SK-N-SH (cell line): ENCODE measurements around the gene OBI1. TPM values are rescaled to one million over a fixed set of nuclear protein-coding genes. Genes with fewer than 3 reads are reported as not detected.

Experiments used
- CTCF ChIA-PET: fragments of 300-600, 350-600 bp; formaldehyde crosslinking; extraction: SDS; loops from one replicate; lab custom pipeline; 2021; lab: Yijun Ruan, JAX
- POLR2A ChIA-PET: fragments of 350-600 bp; sonication (Branson Sonifier 250); formaldehyde crosslinking; extraction: SDS; loops from one replicate; lab custom pipeline; 2020; ENCODE audit warnings: antibody characterized with exemption, inconsistent platforms; lab: Yijun Ruan, JAX
- DNase-seq: peaks from one replicate; pipeline ENCODE4 v3.0.0; 2012
- H2AFZ ChIP-seq: fragments of 200-600 bp; sonication (generic); 2 replicates; pipeline ENCODE4 v1.8.1; 2016; ENCODE audit warnings: antibody characterized with exemption, mild to moderate bottlenecking, low read depth
- H3F3A ChIP-seq: fragments of 200-600 bp; sonication (generic); replicated peaks from 2 replicates; pipeline ENCODE3; 2016; ENCODE audit warnings: antibody characterized with exemption, mild to moderate bottlenecking; ENCODE audit not compliant: insufficient read depth
- H3K27ac ChIP-seq, 2 experiments: fragments of 200-500 bp in 1 of 2; fragments of 200-600 bp in 1 of 2; sonication (Bioruptor generic) in 1 of 2; sonication (generic), shearing (Covaris generic) in 1 of 2; 2 replicates each; pipeline versions ENCODE4 v1.5.1 to v1.6.1; 2014 to 2016; ENCODE audit warnings: low read depth in 2 of 2, inconsistent platforms in 1 of 2, low read length in 1 of 2, mild to moderate bottlenecking in 1 of 2, mixed read lengths in 1 of 2
- H3K27me3 ChIP-seq: fragments of 200-600 bp; sonication (generic), shearing (Covaris generic); 2 replicates; pipeline ENCODE4 v1.6.1; 2016; ENCODE audit warnings: mixed run types; ENCODE audit not compliant: insufficient read depth
- H3K36me3 ChIP-seq, 2 experiments: fragments of 200-500 bp in 1 of 2; fragments of 200-600 bp in 1 of 2; sonication (Bioruptor generic) in 1 of 2; sonication (generic) in 1 of 2; replicated peaks in 1 of 2; 2 replicates each; pipeline versions ENCODE3 to v1.5.1; 2014 to 2016; ENCODE audit warnings: low read length in 1 of 2, mild to moderate bottlenecking in 1 of 2; ENCODE audit not compliant: insufficient read depth in 2 of 2, control insufficient read depth in 1 of 2
- H3K4me1 ChIP-seq, 2 experiments: fragments of 200-500 bp in 1 of 2; fragments of 200-600 bp in 1 of 2; sonication (Bioruptor generic) in 1 of 2; sonication (generic), shearing (Covaris generic) in 1 of 2; 2 replicates each; pipeline versions ENCODE4 v1.5.1 to v1.6.1; 2014 to 2016; ENCODE audit warnings: low read depth in 1 of 2, low read length in 1 of 2, mixed run types in 1 of 2; ENCODE audit not compliant: insufficient read depth in 2 of 2, control insufficient read depth in 1 of 2
- H3K4me2 ChIP-seq: fragments of 200-600 bp; sonication (generic), shearing (Covaris generic); 2 replicates; pipeline ENCODE4 v1.6.1; 2017; ENCODE audit warnings: mixed run types
- H3K4me3 ChIP-seq, 2 experiments: fragments of 200-500 bp in 1 of 2; fragments of 200-600 bp in 1 of 2; sonication (Bioruptor generic) in 1 of 2; sonication (generic), shearing (Covaris generic) in 1 of 2; 2 replicates each; pipeline versions ENCODE4 v1.5.1 to v1.8.1; 2014 to 2016; ENCODE audit warnings: low read depth in 2 of 2, inconsistent platforms in 1 of 2, low read length in 1 of 2, mild to moderate bottlenecking in 1 of 2, mixed read lengths in 1 of 2, moderate library complexity in 1 of 2
- H3K79me2 ChIP-seq: fragments of 200-600 bp; sonication (generic); 2 replicates; pipeline ENCODE4 v1.8.1; 2017; ENCODE audit warnings: mild to moderate bottlenecking; ENCODE audit not compliant: insufficient read depth
- H3K9ac ChIP-seq: fragments of 200-600 bp; sonication (generic); 2 replicates; pipeline ENCODE4 v1.6.1; 2017; ENCODE audit warnings: mixed run types
- H3K9me2 ChIP-seq: fragments of 200-600 bp; sonication (generic); 2 replicates; pipeline ENCODE4 v1.6.1; 2017; ENCODE audit warnings: mixed run types
- H3K9me3 ChIP-seq: fragments of 200-600 bp; sonication (generic); 2 replicates; pipeline ENCODE4 v1.6.1; 2017; ENCODE audit warnings: mixed run types, mild to moderate bottlenecking, moderate library complexity
- H4K20me1 ChIP-seq: fragments of 200-600 bp; sonication (generic); 2 replicates; pipeline ENCODE4 v1.6.1; 2017; ENCODE audit warnings: mild to moderate bottlenecking, mixed run types; ENCODE audit not compliant: insufficient read depth
- CTCF ChIP-seq: fragments of 200-600 bp; sonication (generic); IDR thresholded peaks from 2 replicates; pipeline ENCODE4 v1.6.1; 2017; ENCODE audit warnings: antibody characterized with exemption, mild to moderate bottlenecking, moderate library complexity
- ELF1 ChIP-seq: IDR thresholded peaks from 2 replicates; pipeline ENCODE4 v1.4.0; 2012
- FOSL2 ChIP-seq: IDR thresholded peaks from 2 replicates; pipeline ENCODE4 v1.4.0; 2012; ENCODE audit warnings: low read depth, mild to moderate bottlenecking, moderate library complexity, borderline replicate concordance
- RAD21 ChIP-seq: IDR thresholded peaks from 2 replicates; pipeline ENCODE4 v1.6.1; 2012; ENCODE audit warnings: mild to moderate bottlenecking, low read length
- RFX5 ChIP-seq: IDR thresholded peaks from 2 replicates; pipeline ENCODE4 v1.6.1; 2012; ENCODE audit warnings: mild to moderate bottlenecking, improper control_type of control experiment, low read length
- TAF1 ChIP-seq: IDR thresholded peaks from 2 replicates; pipeline ENCODE4 v1.6.1; 2012; ENCODE audit warnings: low read depth, mild to moderate bottlenecking, low read length, moderate library complexity, borderline replicate concordance
- USF1 ChIP-seq: IDR thresholded peaks from 2 replicates; pipeline ENCODE4 v1.4.0; 2012; ENCODE audit warnings: low read depth, borderline replicate concordance
- ZBTB33 ChIP-seq: IDR thresholded peaks from 2 replicates; pipeline ENCODE4 v1.4.0; 2012; ENCODE audit warnings: low read depth, borderline replicate concordance
- WGBS: methylation state at CpG from one replicate; pipeline ENCODE4 v1.1.6; 2017; ENCODE audit warnings: low lambda C conversion rate; 5-methylcytosine and 5-hydroxymethylcytosine counted together
- polyA plus RNA-seq, 3 experiments: library from polyadenylated mRNA; depleted of rRNA; stranded (reverse); fragments of >200 nt; gene quantifications; 2 replicates each; pipeline ENCODE4 v1.2.3, GENCODE V29; 2012
- TF ChIP-seq, protein P1 (sequence below): fragments of 150-350 bp; IDR thresholded peaks from 2 replicates; pipeline ENCODE4 v1.6.1; 2016; ENCODE audit warnings: mild to moderate bottlenecking, low read depth, low read length

The OBI1 gene
- polyA plus RNA-seq, 1 of the 3 experiments (the other 2 are of a cell fraction): 1.8 TPM

GRCh38 chr13:78610381-78610883, 48.5 kb downstream of the OBI1 start:
- 71% methylated on average over 4 of the region's 4 CpGs for WGBS
- no peaks in the 10 kb centered on the region for H3K9me3 ChIP-seq
- H3K9me2 ChIP-seq: no peaks in the 10 kb centered on the region
- POLR2A ChIA-PET: no interaction called here
- H3K4me2 ChIP-seq: no peak overlapping the region
- no peaks in the 10 kb centered on the region for H4K20me1 ChIP-seq
- H3K27ac ChIP-seq: no peak overlapping the region
- CTCF ChIA-PET: interaction anchor here (1.4 to 1.6 kb wide), 3 partner anchors 10 to 369 kb away, joined by 4 to 6 read pairs (median 5); no protein-coding TSS in a partner anchor
- DNase-seq: no peak
- H3K79me2 ChIP-seq: no peaks in the 10 kb centered on the region
- peaks cover 47% of the 10 kb centered on the region for H3K27me3 ChIP-seq
- H3K9ac ChIP-seq: no peak overlapping the region
- TF ChIP-seq FOSL2: no peak
- TF ChIP-seq USF1: no peak
- no peak for TF ChIP-seq CTCF
- no peak for TF ChIP-seq RFX5
- no peak for TF ChIP-seq RAD21
- no peak for TF ChIP-seq ELF1
- TF ChIP-seq TAF1: no peak
- TF ChIP-seq, protein P1, sequence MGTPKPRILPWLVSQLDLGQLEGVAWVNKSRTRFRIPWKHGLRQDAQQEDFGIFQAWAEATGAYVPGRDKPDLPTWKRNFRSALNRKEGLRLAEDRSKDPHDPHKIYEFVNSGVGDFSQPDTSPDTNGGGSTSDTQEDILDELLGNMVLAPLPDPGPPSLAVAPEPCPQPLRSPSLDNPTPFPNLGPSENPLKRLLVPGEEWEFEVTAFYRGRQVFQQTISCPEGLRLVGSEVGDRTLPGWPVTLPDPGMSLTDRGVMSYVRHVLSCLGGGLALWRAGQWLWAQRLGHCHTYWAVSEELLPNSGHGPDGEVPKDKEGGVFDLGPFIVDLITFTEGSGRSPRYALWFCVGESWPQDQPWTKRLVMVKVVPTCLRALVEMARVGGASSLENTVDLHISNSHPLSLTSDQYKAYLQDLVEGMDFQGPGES: no peak
- TF ChIP-seq ZBTB33: no peak
- H3K4me1 ChIP-seq: peaks cover 0 to 13% of the 10 kb centered on the region in 2 experiments; a peak in 1 of 4 replicates
- no peak overlapping the region for H2AFZ ChIP-seq
- no peak overlapping the region for H3K4me3 ChIP-seq
- peaks cover 6% of the 10 kb centered on the region for H3F3A ChIP-seq
- peaks cover 0 to 7% of the 10 kb centered on the region in 2 experiments for H3K36me3 ChIP-seq
